Stimulated activated CD4-positive, alpha-beta T cell treated with anti-CD3 and anti-CD28 coated beads, Interleukin-4, amount 100 ng/mL, for 24 hours (primary cell): ENCODE results near the gene PEAK1.

Experiments
- DNase-seq: peaks from one replicate; pipeline ENCODE4 v3.0.0-alpha.2; 2020

Gene PEAK1

GRCh38 chr15:77358545-77359240 is 61.2 kb downstream of the PEAK1 start:
- no peak for DNase-seq

DNA sequence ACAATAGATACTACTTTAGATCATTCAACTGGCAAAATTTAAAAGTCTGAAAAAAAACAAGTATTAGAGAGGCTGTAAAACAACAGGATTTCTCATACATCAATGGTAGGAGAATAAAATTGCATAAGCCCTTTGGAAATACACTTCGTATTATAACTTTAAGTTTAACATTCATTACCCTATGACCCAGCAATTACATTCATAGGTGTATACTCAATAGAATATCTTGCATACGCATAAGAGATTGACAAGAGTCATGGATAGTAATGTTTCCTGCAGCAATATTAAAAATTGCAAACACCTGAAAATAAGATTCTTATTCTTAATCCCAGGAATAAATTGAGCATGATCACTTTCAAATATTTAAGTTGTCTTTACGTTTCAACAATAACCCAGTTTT is 63.6 kb downstream of the PEAK1 start:
- no peak for DNase-seq

- DNase-seq = no peak
Observed at GRCh38 chr15:77355321-77355720, 64.6 kb downstream of the PEAK1 start.

DNA sequence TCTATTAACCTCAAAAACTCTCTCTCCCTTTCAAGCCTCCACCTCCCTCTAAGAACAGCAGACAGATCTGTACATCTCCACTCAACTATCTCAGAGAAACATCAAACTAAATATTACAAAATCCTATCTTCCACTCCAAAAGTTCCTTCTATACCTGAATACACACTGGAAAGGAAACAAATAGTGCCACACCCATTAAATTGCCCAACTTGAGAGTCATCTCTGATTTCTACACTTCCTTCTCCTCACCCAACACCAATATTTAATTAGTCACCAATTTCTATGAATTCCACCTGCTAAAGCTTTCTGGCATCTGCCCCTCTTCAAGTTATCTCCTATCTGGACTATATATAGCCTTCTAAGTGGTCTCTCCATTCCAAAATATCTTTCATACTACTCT is 65.8 kb downstream of the PEAK1 start:
- DNase-seq = no peak

GRCh38 chr15:77352887-77353286 is 67.0 kb downstream of the PEAK1 start:
- no peak for DNase-seq

GRCh38 chr15:77350792-77351191 is 69.1 kb downstream of the PEAK1 start:
- DNase-seq = no peak

DNA sequence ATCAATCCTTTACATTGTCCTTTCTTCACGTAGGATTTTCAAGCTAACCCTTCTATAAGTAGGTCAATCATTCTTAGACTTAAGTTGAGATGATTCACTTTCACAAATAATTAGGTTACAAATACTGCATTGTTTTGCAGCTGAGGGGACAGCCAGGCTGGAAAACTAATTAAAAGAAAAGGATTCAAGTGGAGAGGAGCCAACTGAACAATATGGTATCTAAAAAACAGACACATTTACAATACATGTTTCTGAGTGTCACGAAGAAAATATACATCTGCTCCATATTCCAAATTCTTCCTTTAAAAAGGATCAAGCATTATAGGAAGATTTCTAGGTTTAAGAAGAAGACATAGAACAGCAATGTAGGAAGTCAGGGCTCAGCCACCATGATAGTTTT is 70.2 kb downstream of the PEAK1 start:
- no peak for DNase-seq

DNA sequence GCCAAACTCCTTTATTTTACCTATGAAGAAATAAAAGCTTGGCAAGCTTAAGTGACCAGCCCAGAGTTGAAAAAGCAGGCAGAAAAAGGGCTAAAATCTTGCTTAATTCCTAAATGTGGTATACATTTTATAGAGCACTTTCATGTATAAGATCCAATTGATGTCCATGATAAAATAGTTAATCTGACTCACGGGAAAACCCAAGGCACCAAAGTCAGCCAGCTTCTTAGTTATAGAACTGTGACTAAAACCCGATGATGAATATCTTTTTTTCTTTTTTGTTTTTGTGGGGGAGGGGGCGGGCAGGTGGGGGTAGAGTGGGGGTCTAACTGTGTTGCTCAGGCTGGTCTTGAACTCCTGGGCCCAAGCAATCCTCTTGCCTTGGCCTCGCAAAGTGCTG is 71.4 kb downstream of the PEAK1 start:
- DNase-seq = no peak

- no peak for DNase-seq
Observed at GRCh38 chr15:77347197-77347596, 72.7 kb downstream of the PEAK1 start.

GRCh38 chr15:77346245-77347036 is 73.5 kb downstream of the PEAK1 start:
- DNase-seq = no peak

DNA sequence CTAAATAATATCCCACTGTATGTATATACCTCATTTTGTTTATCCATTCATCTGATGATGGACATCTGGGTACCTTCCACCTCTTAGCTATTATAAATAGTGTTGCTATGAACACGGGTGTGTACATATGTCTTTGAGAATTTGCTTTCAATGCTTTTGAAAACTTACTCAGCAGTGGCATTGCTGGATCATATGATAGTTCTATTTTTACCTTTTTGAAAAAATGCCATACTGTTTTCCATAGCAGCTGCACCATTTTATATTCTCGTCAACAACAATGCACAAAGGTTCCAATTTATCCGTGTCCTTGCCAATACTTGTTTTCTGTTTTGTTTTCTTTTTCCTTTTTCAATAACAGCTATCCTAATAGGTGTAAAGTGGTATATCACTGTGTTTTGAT is 77.1 kb downstream of the PEAK1 start:
- no peak for DNase-seq

GRCh38 chr15:77340245-77340644 is 79.7 kb downstream of the PEAK1 start:
- no peak for DNase-seq

- no peak for DNase-seq
Observed at GRCh38 chr15:77336006-77336405, 83.9 kb downstream of the PEAK1 start.

DNA sequence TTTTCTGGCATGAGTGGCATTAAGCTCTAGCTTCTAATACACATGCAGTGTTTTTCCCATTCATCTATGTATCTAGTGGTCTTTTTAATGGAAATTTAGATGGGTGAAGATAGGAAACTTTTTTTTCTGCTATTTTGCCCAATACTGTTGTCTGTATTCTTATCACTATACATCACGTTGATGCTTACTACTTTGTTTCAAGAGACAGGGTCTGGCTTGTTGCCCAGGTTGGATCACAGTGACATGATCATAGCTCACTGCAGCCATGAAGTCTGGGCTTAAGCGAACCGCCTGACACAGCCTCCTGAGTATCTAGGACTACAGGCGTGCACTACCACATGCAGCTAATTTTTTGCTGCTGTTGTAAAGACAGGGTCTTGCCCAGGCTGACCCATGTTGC is 84.6 kb downstream of the PEAK1 start:
- no peak for DNase-seq

GRCh38 chr15:77333166-77333565 is 86.7 kb downstream of the PEAK1 start:
- no peak for DNase-seq

DNA sequence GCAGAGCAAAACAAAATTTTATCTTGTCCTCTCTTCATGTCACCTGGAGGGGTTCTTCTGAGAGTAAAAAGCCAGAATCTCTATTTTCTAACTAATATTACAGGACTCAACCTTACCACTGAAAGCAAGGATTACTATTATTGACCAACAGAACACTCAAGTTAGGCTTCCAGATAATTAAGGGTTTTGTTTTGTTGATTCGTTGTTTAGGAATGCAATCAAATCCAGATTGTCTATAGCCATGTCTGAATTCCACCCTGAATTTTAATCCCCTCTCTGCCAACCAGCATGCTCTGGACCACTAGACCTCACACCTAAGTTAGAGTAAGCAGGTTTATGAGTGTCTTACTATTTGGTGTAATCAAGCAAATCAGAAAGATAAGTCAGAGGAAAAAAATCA is 90.7 kb downstream of the PEAK1 start:
- no peak for DNase-seq

DNA sequence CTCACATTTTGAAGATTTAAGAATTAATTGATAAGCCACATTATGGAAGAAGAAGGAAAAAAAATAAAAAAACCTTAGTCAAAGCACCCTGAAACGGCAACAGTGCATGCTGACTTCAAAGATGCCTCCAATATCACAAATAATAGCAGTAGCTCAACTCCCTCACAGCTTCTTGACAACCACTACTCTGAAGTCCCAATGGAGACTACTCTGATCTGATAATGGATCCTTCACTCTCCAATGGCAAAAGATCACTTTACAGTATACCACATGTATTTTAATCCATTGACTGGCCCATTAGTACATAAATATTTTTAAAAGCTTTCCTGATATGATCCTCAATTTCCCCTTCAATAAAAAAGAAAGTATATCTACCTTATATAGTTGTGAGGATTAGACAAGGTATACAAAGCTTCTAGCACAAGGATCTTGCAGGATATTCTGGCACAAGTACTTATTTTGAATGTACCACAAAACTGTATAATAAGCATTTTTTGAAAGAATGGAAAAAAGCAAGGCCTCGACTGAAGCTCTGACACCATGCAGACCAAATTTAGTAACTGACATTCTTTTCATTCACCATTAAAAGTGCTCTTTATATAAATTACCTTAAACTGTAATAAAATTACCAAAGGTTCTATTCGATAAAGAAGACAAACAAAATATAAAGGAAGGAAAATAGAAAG is 91.9 kb downstream of the PEAK1 start:
- no peak for DNase-seq

DNA sequence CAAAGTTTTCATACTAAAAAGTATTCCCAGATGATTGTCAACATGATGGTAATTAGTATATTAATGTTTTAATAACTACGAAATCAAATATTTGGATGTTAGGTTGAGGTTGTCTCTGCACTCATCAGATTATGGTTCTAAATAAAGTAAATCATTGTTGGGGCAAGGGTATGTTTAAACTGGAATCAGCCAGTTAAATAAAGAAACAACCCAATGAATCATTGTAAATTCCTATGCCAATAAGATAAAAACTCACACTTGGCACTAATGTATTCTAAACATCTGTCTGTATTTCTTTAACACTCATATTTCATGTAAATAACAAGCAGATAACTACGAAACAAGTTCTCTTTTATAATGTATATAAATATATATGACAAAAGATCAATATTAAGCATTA is 92.7 kb downstream of the PEAK1 start:
- no peak for DNase-seq

DNA sequence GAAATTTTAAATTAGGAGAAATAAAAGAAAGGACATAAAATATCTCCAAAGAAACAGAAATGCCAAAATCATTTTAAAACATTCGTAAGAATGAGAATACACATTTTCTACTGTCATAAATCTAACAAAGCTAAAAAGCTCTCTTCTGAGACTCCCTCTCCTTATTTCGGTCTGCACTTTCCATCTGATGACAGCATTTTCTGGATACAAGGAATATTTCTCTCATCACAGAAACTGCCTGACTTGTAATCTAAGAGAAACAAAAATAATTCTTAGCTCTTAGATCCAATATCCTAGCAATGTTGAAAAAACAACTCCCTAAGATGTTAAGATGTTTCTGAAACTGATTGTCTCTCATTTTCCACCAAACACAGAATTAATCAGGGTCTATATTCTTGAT is 93.5 kb downstream of the PEAK1 start:
- no peak for DNase-seq

GRCh38 chr15:77312523-77312922 is 107.4 kb downstream of the PEAK1 start:
- DNase-seq = no peak

- no peak for DNase-seq
Observed at GRCh38 chr15:77311618-77312398, 108.1 kb downstream of the PEAK1 start.

- DNase-seq = no peak
Observed at GRCh38 chr15:77311020-77311419, 108.9 kb downstream of the PEAK1 start.

DNA sequence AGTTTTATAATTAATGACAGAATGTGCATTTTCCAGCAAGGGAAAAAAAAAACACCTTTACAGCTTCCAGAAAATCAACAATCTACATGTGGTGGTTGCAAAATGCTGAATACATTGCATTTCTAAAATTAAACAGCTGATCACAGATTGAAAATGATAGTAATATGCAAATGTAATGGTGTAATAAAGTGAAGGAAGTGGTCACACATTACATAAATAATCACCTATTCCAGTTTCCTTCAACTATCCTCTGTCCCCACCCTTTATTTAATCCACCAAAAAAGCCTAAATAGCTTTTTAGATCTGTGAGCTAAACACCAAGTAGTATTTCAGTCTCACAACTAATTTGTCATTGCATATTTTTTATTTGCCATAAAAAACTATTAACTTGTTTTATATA is 110.5 kb downstream of the PEAK1 start:
- no peak for DNase-seq
